Uterus (tissue), 4 donors: ENCODE results near the gene OR7C2. TPM values are rescaled to one million over a fixed set of nuclear protein-coding genes. Genes with fewer than 3 reads are reported as not detected.
"Not testable (repeated sequence)": the region's sequence is repeated elsewhere in the genome, so short reads cannot be mapped to it uniquely, and the experiment has no call there.

Experiments used
- DNase-seq, 2 donors: peaks; one replicate each; pipeline ENCODE4 v3.0.0-alpha.2; 2019 to 2020
- H3K27ac ChIP-seq, 2 donors: fragments of 200-600 bp; sonication (generic); 1 replicate in 1 of 2; 2 replicates in 1 of 2; pipeline ENCODE4 v1.5.1; 2016 to 2018
- H3K27me3 ChIP-seq, 2 donors: fragments of 200-600 bp; sonication (generic); one replicate each; pipeline ENCODE4 v1.5.1; 2018 to 2019; ENCODE audit warnings: control low read depth in 1 of 2
- H3K36me3 ChIP-seq, 2 donors: fragments of 200-600 bp; sonication (generic); one replicate each; pipeline ENCODE4 v1.5.1; 2019; ENCODE audit warnings: control low read depth in 1 of 2
- H3K4me1 ChIP-seq, 2 donors: fragments of 200-600 bp; sonication (generic); one replicate each; pipeline ENCODE4 v1.5.1; 2018 to 2019; ENCODE audit warnings: control low read depth in 1 of 2
- H3K4me3 ChIP-seq, 2 donors: fragments of 200-600 bp; sonication (generic); 1 replicate in 1 of 2; 2 replicates in 1 of 2; pipeline ENCODE4 v1.5.1; 2018 to 2019; ENCODE audit warnings: mild to moderate bottlenecking in 1 of 2
- H3K9me3 ChIP-seq, 2 donors: fragments of 200-600 bp; sonication (generic); one replicate each; pipeline ENCODE4 v1.5.1; 2019; ENCODE audit warnings: control low read depth in 1 of 2
- CTCF ChIP-seq, 4 experiments: fragments of 200-600 bp in 2 of 4; fragments of 450-650 bp in 2 of 4; sonication (generic) in 2 of 4; IDR thresholded peaks; one replicate each; pipeline ENCODE4 v1.5.1; 2016 to 2019; ENCODE audit warnings: antibody characterized with exemption in 4 of 4, mild to moderate bottlenecking in 2 of 4, moderate library complexity in 1 of 4
- POLR2A ChIP-seq, 2 donors: fragments of 450-650 bp; IDR thresholded peaks; one replicate each; pipeline ENCODE4 v1.6.1; 2016; ENCODE audit warnings: antibody characterized with exemption in 2 of 2, mild to moderate bottlenecking in 1 of 2, moderate library complexity in 1 of 2
- intact Hi-C: fragments of 100-400 bp; cut with DNase I; formaldehyde crosslinking; loops from one replicate; pipeline ENCODE4 v1.15.1; 2023; ENCODE audit warnings: low total_unique reads
- total RNA-seq, 4 donors: library from RNA; depleted of rRNA in 3 of 4; stranded (reverse); fragments of >200 nt in 3 of 4; gene quantifications; one replicate each; pipeline versions ENCODE4 v1.1.0 to v1.2.4, GENCODE V29; 2014 to 2023
- donor health status: DM: yes; HTN: yes; CAD: no.

The OR7C2 gene
- total RNA-seq, 4 donors from 2014 or later, result not detected

GRCh38 chr19:14933506-14933905, 7.8 kb upstream of the OR7C2 start:
- TF ChIP-seq CTCF (IDR thresholded peaks at IDR 0.05) (no peak), POLR2A (IDR thresholded peaks at IDR 0.05) (no peak)
- no peaks in the 10 kb centered on the region for H3K4me1 ChIP-seq
- intact Hi-C loops, result no loop called here
- no peaks in the 10 kb centered on the region for H3K9me3 ChIP-seq
- H3K4me3 ChIP-seq, result no peak overlapping the region
- no peak for DNase-seq
- H3K27me3 ChIP-seq, result peaks cover 0 to 6% of the 10 kb centered on the region in 2 donors
- H3K36me3 ChIP-seq, result no peaks in the 10 kb centered on the region
- no peak overlapping the region for H3K27ac ChIP-seq

GRCh38 chr19:14940266-14940665, 1.0 kb upstream of the OR7C2 start:
- H3K36me3 ChIP-seq, result no peaks in the 10 kb centered on the region
- TF ChIP-seq CTCF (IDR thresholded peaks at IDR 0.05) (no peak), POLR2A (IDR thresholded peaks at IDR 0.05) (no peak)
- intact Hi-C loops, result no loop called here

GRCh38 chr19:14943601-14944000, 2.3 kb downstream of the OR7C2 start:
- no peak for DNase-seq
- intact Hi-C loops, result no loop called here
- TF ChIP-seq POLR2A (IDR thresholded peaks at IDR 0.05), result no peak
- no peak for TF ChIP-seq CTCF (IDR thresholded peaks at IDR 0.05)
- no peaks in the 10 kb centered on the region for H3K27me3 ChIP-seq
- H3K36me3 ChIP-seq, result no peaks in the 10 kb centered on the region
- H3K9me3 ChIP-seq, result no peaks in the 10 kb centered on the region
- no peak overlapping the region for H3K27ac ChIP-seq
- H3K4me3 ChIP-seq, result no peak overlapping the region
- H3K4me1 ChIP-seq, result no peaks in the 10 kb centered on the region

More at GRCh38 chr19:14940266-14940665, 1.0 kb upstream of the OR7C2 start:
- H3K4me1 ChIP-seq, result no peaks in the 10 kb centered on the region
- H3K27ac ChIP-seq, result no peak overlapping the region
- H3K9me3 ChIP-seq, result no peaks in the 10 kb centered on the region
- no peak overlapping the region for H3K4me3 ChIP-seq
- DNase-seq, result no peak
- H3K27me3 ChIP-seq, result peaks cover 0 to 6% of the 10 kb centered on the region in 2 donors

GRCh38 chr19:14944456-14944855, 3.2 kb downstream of the OR7C2 start:
- Histone ChIP-seq H3K27me3 (no peaks in the 10 kb centered on the region), H3K9me3 (no peaks in the 10 kb centered on the region), H3K4me3 (no peak overlapping the region), H3K27ac (no peak overlapping the region), H3K36me3 (no peaks in the 10 kb centered on the region), H3K4me1 (no peaks in the 10 kb centered on the region)
- no peak for DNase-seq
- intact Hi-C loops, result no loop called here
- no peak for TF ChIP-seq POLR2A (IDR thresholded peaks at IDR 0.05)
- no peak for TF ChIP-seq CTCF (IDR thresholded peaks at IDR 0.05)

GRCh38 chr19:14949413-14949812, 8.1 kb downstream of the OR7C2 start:
- intact Hi-C loops, H3K27ac ChIP-seq, H3K27me3 ChIP-seq, H3K9me3 ChIP-seq, H3K4me1 ChIP-seq, H3K4me3 ChIP-seq, H3K36me3 ChIP-seq, DNase-seq: not testable (repeated sequence)

- Histone ChIP-seq H3K4me1 (no peaks in the 10 kb centered on the region), H3K27ac (no peak overlapping the region), H3K27me3 (no peaks in the 10 kb centered on the region), H3K4me3 (no peak overlapping the region), H3K9me3 (no peaks in the 10 kb centered on the region), H3K36me3 (no peaks in the 10 kb centered on the region)
- intact Hi-C loops, result no loop called here
- no peak for DNase-seq
- TF ChIP-seq CTCF (IDR thresholded peaks at IDR 0.05) (no peak), POLR2A (IDR thresholded peaks at IDR 0.05) (no peak)
Observed at GRCh38 chr19:14949876-14950275, 8.6 kb downstream of the OR7C2 start.
